Activated naive CD8-positive, alpha-beta T cell treated with anti-CD3 and anti-CD28 coated beads, Interleukin-2, amount 50 U/mL, for 24 hours (primary cell): ENCODE measurements around the gene CCDC6.

Experiments
- ATAC-seq: fragments of 150-1000 bp; cut with Tn5 transposase; one replicate; pipeline ENCODE4 v1.10.0; 2021
- DNase-seq: peaks from one replicate; pipeline ENCODE4 v3.0.0; 2021
- H3K27ac Mint-ChIP-seq: one replicate; pipeline ENCODE4 v1.8.0; 2021; ENCODE audit warnings: mild to moderate bottlenecking, mixed read lengths
- H3K27me3 Mint-ChIP-seq: one replicate; pipeline ENCODE4 v1.8.0; 2021; ENCODE audit warnings: mixed read lengths
- H3K36me3 Mint-ChIP-seq: one replicate; pipeline ENCODE4 v1.8.0; 2021; ENCODE audit warnings: low read depth, mixed read lengths
- H3K4me1 Mint-ChIP-seq: one replicate; pipeline ENCODE4 v1.8.0; 2021; ENCODE audit warnings: mixed read lengths
- H3K4me3 Mint-ChIP-seq: one replicate; pipeline ENCODE4 v1.8.0; 2021; ENCODE audit warnings: mild to moderate bottlenecking, moderate library complexity, mixed read lengths
- H3K9me3 Mint-ChIP-seq: one replicate; pipeline ENCODE4 v1.8.0; 2021; ENCODE audit warnings: mixed read lengths

The CCDC6 gene

GRCh38 chr10:59913547-59914237 is 7.3 kb upstream of the CCDC6 start:
- no peak overlapping the region for H3K4me3 Mint-ChIP-seq
- H3K4me1 Mint-ChIP-seq, result peaks cover 10% of the 10 kb centered on the region
- H3K9me3 Mint-ChIP-seq, result peaks cover 13% of the 10 kb centered on the region
- H3K27ac Mint-ChIP-seq, result no peak overlapping the region
- ATAC-seq (no peak), DNase-seq (no peak)
- H3K27me3 Mint-ChIP-seq, result peaks cover 18% of the 10 kb centered on the region
- no peaks in the 10 kb centered on the region for H3K36me3 Mint-ChIP-seq

- Mint-ChIP-seq H3K4me1 (peaks cover 29% of the 10 kb centered on the region), H3K9me3 (peaks cover 13% of the 10 kb centered on the region), H3K4me3 (no peak overlapping the region), H3K36me3 (no peaks in the 10 kb centered on the region), H3K27ac (no peak overlapping the region), H3K27me3 (peaks cover 11% of the 10 kb centered on the region)
- ATAC-seq (no peak), DNase-seq (no peak)
These were observed 4.5 kb upstream of the CCDC6 start for GRCh38 chr10:59910867-59911266.

- peaks cover 11% of the 10 kb centered on the region for H3K27me3 Mint-ChIP-seq
- DNase-seq, result no peak
- peaks cover 13% of the 10 kb centered on the region for H3K9me3 Mint-ChIP-seq
- H3K4me3 Mint-ChIP-seq, result no peak overlapping the region
- peak overlapping the region; percentile 27 for H3K27ac Mint-ChIP-seq
- H3K36me3 Mint-ChIP-seq, result peaks cover 5% of the 10 kb centered on the region
- H3K4me1 Mint-ChIP-seq, result peaks cover 34% of the 10 kb centered on the region
- ATAC-seq, result no peak
These were observed 3.5 kb upstream of the CCDC6 start for GRCh38 chr10:59909815-59910214.

- Mint-ChIP-seq H3K27ac (peak overlapping the region; percentile 95), H3K36me3 (peaks cover 14% of the 10 kb centered on the region), H3K4me1 (peaks cover 45% of the 10 kb centered on the region), H3K9me3 (peaks cover 9% of the 10 kb centered on the region), H3K4me3 (peak overlapping the region; percentile 95), H3K27me3 (peaks cover 6% of the 10 kb centered on the region)
- DNase-seq, result no peak
- ATAC-seq, result no peak
These were observed 2.4 kb upstream of the CCDC6 start for GRCh38 chr10:59908808-59909143.

GRCh38 chr10:59907918-59908807 is 1.8 kb upstream of the CCDC6 start:
- Mint-ChIP-seq H3K4me3 (peak overlapping the region; percentile 95), H3K36me3 (peaks cover 18% of the 10 kb centered on the region), H3K27ac (peak overlapping the region; percentile 95), H3K9me3 (peaks cover 5% of the 10 kb centered on the region), H3K4me1 (peaks cover 49% of the 10 kb centered on the region), H3K27me3 (peaks cover 2% of the 10 kb centered on the region)
- DNase-seq, result peak; percentile 59
- ATAC-seq, result peak; percentile 21

GRCh38 chr10:59907537-59907917 is 1.2 kb upstream of the CCDC6 start:
- ATAC-seq, result no peak
- Mint-ChIP-seq H3K4me1 (peaks cover 54% of the 10 kb centered on the region), H3K9me3 (peaks cover under 1% of the 10 kb centered on the region), H3K4me3 (peak overlapping the region; percentile 95), H3K27ac (peak overlapping the region; percentile 95), H3K27me3 (no peaks in the 10 kb centered on the region), H3K36me3 (peaks cover 24% of the 10 kb centered on the region)
- DNase-seq, result no peak

GRCh38 chr10:59905731-59906416 is 482 bp downstream of the CCDC6 start:
- no peak for ATAC-seq

GRCh38 chr10:59905066-59905730 is 1.2 kb downstream of the CCDC6 start:
- ATAC-seq (peak; percentile 71), DNase-seq (peak; percentile 55)
- H3K4me3 Mint-ChIP-seq, result peak overlapping the region; percentile 95
- H3K9me3 Mint-ChIP-seq, result no peaks in the 10 kb centered on the region
- peaks cover 72% of the 10 kb centered on the region for H3K4me1 Mint-ChIP-seq
- peaks cover 42% of the 10 kb centered on the region for H3K36me3 Mint-ChIP-seq
- H3K27me3 Mint-ChIP-seq, result no peaks in the 10 kb centered on the region
- peak overlapping the region; percentile 96 for H3K27ac Mint-ChIP-seq

More at GRCh38 chr10:59905731-59906416, 482 bp downstream of the CCDC6 start:
- Mint-ChIP-seq H3K27ac (peak overlapping the region; percentile 96), H3K4me3 (peak overlapping the region; percentile 95), H3K9me3 (no peaks in the 10 kb centered on the region), H3K4me1 (peaks cover 68% of the 10 kb centered on the region), H3K36me3 (peaks cover 38% of the 10 kb centered on the region), H3K27me3 (no peaks in the 10 kb centered on the region)
- DNase-seq, result peak; percentile 39

- Mint-ChIP-seq H3K9me3 (no peaks in the 10 kb centered on the region), H3K4me1 (peaks cover 75% of the 10 kb centered on the region), H3K27ac (peak overlapping the region; percentile 96), H3K36me3 (peaks cover 47% of the 10 kb centered on the region), H3K4me3 (peak overlapping the region; percentile 95), H3K27me3 (no peaks in the 10 kb centered on the region)
- DNase-seq, result no peak
- ATAC-seq, result no peak
These were observed 1.8 kb downstream of the CCDC6 start for GRCh38 chr10:59904426-59905065.

GRCh38 chr10:59903871-59904270 is 2.5 kb downstream of the CCDC6 start:
- ATAC-seq (no peak), DNase-seq (no peak)
- Mint-ChIP-seq H3K4me3 (peak overlapping the region; percentile 95), H3K4me1 (peaks cover 80% of the 10 kb centered on the region), H3K27ac (no peak overlapping the region), H3K9me3 (no peaks in the 10 kb centered on the region), H3K27me3 (no peaks in the 10 kb centered on the region), H3K36me3 (peaks cover 52% of the 10 kb centered on the region)

GRCh38 chr10:59902016-59902415 is 4.3 kb downstream of the CCDC6 start:
- H3K9me3 Mint-ChIP-seq, result no peaks in the 10 kb centered on the region
- no peaks in the 10 kb centered on the region for H3K27me3 Mint-ChIP-seq
- H3K36me3 Mint-ChIP-seq, result peaks cover 56% of the 10 kb centered on the region
- no peak overlapping the region for H3K27ac Mint-ChIP-seq
- no peak overlapping the region for H3K4me3 Mint-ChIP-seq
- ATAC-seq (no peak), DNase-seq (no peak)
- peaks cover 75% of the 10 kb centered on the region for H3K4me1 Mint-ChIP-seq

GRCh38 chr10:59901470-59901869 is 4.9 kb downstream of the CCDC6 start:
- Mint-ChIP-seq H3K4me3 (no peak overlapping the region), H3K4me1 (peaks cover 74% of the 10 kb centered on the region), H3K36me3 (peaks cover 59% of the 10 kb centered on the region), H3K27ac (no peak overlapping the region), H3K9me3 (no peaks in the 10 kb centered on the region), H3K27me3 (no peaks in the 10 kb centered on the region)
- DNase-seq (no peak), ATAC-seq (no peak)

- ATAC-seq (no peak), DNase-seq (no peak)
- no peaks in the 10 kb centered on the region for H3K9me3 Mint-ChIP-seq
- H3K4me3 Mint-ChIP-seq, result no peak overlapping the region
- peaks cover 62% of the 10 kb centered on the region for H3K36me3 Mint-ChIP-seq
- H3K27me3 Mint-ChIP-seq, result no peaks in the 10 kb centered on the region
- peaks cover 80% of the 10 kb centered on the region for H3K4me1 Mint-ChIP-seq
- H3K27ac Mint-ChIP-seq, result no peak overlapping the region
These were observed 6.2 kb downstream of the CCDC6 start for GRCh38 chr10:59900048-59900727.
